A673 (cell line): ENCODE results near the gene ANKRD40CL. TPM values are rescaled to one million over a fixed set of nuclear protein-coding genes. Genes with fewer than 3 reads are reported as not detected.

Experiments
- BruUV-seq: library from RNA; stranded (reverse); fragments of 400-500 nt; replicated peaks from 2 replicates; lab custom pipeline; 2021; lab: Mats Ljungman, UMichigan
- CTCF ChIA-PET: fragments of 300-600 bp; sonication (Branson Sonifier 250); formaldehyde crosslinking; loops from one replicate; lab custom pipeline; 2022; ENCODE audit warnings: antibody characterized with exemption; lab: Charles Lee
- POLR2A ChIA-PET: fragments of 300-600 bp; sonication (Branson Sonifier 250); formaldehyde crosslinking; loops from one replicate; lab custom pipeline; 2022; ENCODE audit warnings: antibody characterized with exemption; ENCODE audit not compliant: low non-redundant PET; lab: Charles Lee
- DNase-seq: peaks from one replicate; pipeline ENCODE4 v3.0.0-alpha.2; 2015; ENCODE audit warnings: low spot score
- H3K27ac ChIP-seq: fragments of 200-600 bp; sonication (generic); 2 replicates; pipeline ENCODE4 v1.5.1; 2016; ENCODE audit warnings: mixed run types, low read depth, mild to moderate bottlenecking, mixed read lengths, antibody characterized with exemption, low read length; ENCODE audit not compliant: poor library complexity, severe bottlenecking
- H3K27me3 ChIP-seq: fragments of 200-600 bp; sonication (generic); replicated peaks from 2 replicates; pipeline ENCODE4 v1.6.1; 2017; ENCODE audit warnings: mixed run types, low read depth, mild to moderate bottlenecking, mixed read lengths, antibody characterized with exemption, low read length; ENCODE audit not compliant: insufficient read depth, poor library complexity
- H3K36me3 ChIP-seq: fragments of 200-600 bp; sonication (generic); 2 replicates; pipeline ENCODE4 v1.6.1; 2016; ENCODE audit warnings: mixed run types, mild to moderate bottlenecking, mixed read lengths, antibody characterized with exemption, low read length; ENCODE audit not compliant: insufficient read depth, poor library complexity, severe bottlenecking
- H3K4me1 ChIP-seq: fragments of 200-600 bp; sonication (generic); 2 replicates; pipeline ENCODE4 v1.6.1; 2017; ENCODE audit warnings: mixed run types, mild to moderate bottlenecking, mixed read lengths, antibody characterized with exemption, low read length; ENCODE audit not compliant: insufficient read depth, poor library complexity, severe bottlenecking
- H3K4me3 ChIP-seq: fragments of 200-600 bp; sonication (generic); 2 replicates; pipeline ENCODE4 v1.5.1; 2016; ENCODE audit warnings: low read depth, mixed run types, mild to moderate bottlenecking, mixed read lengths, low read length; ENCODE audit not compliant: poor library complexity, severe bottlenecking
- H3K9me3 ChIP-seq: fragments of 200-600 bp; sonication (generic); 2 replicates; pipeline ENCODE4 v1.6.1; 2016; ENCODE audit warnings: mixed run types, low read depth, mild to moderate bottlenecking, mixed read lengths, antibody characterized with exemption, low read length; ENCODE audit not compliant: poor library complexity, severe bottlenecking
- CTCF ChIP-seq: fragments of 300-800, 200-600 bp; sonication (generic); conservative IDR thresholded peaks from 2 replicates; pipeline ENCODE4 v1.5.1; 2017; ENCODE audit warnings: low read depth, mild to moderate bottlenecking, antibody characterized with exemption, low read length, moderate library complexity, mixed read lengths
- EZH2 ChIP-seq: fragments of 200-600 bp; sonication (generic); IDR thresholded peaks from 2 replicates; pipeline ENCODE4 v1.6.1; 2017; ENCODE audit warnings: borderline replicate concordance, low read depth, mild to moderate bottlenecking, mixed read lengths, antibody characterized with exemption, low read length; ENCODE audit not compliant: poor library complexity, severe bottlenecking
- intact Hi-C: fragments of 100-400 bp; cut with micrococcal nuclease; formaldehyde crosslinking; loops from one replicate; pipeline ENCODE4 v1.10.0; 2022; ENCODE audit not compliant: unreplicated experiment
- total RNA-seq: library from RNA; stranded (reverse); gene quantifications from 2 replicates; pipeline ENCODE4 v1.2.3, GENCODE V29; 2021

The ANKRD40CL gene
- total RNA-seq, 1 experiment from 2014 or later, result not detected

- no peak for TF ChIP-seq EZH2
- no peak for TF ChIP-seq CTCF
- POLR2A ChIA-PET, result no interaction called here
- CTCF ChIA-PET, result no interaction called here
These were observed 46.3 kb upstream of the ANKRD40CL start for GRCh38 chr17:50813583-50813982.

GRCh38 chr17:50808888-50809287 lies 41.6 kb upstream of the ANKRD40CL start:
- H3K27me3 ChIP-seq, result no peaks in the 10 kb centered on the region
- ChIA-PET POLR2A (no interaction called here), CTCF (no interaction called here)
- H3K27ac ChIP-seq, result no peak overlapping the region
- intact Hi-C loops, result no loop called here
- no peak overlapping the region for H3K4me3 ChIP-seq
- H3K9me3 ChIP-seq, result no peaks in the 10 kb centered on the region
- no peaks in the 10 kb centered on the region for H3K4me1 ChIP-seq
- DNase-seq, result no peak
- no peak for TF ChIP-seq CTCF
- TF ChIP-seq EZH2, result no peak
- BruUV-seq, result no TSS peak
- H3K36me3 ChIP-seq, result no peaks in the 10 kb centered on the region

More at GRCh38 chr17:50813583-50813982, 46.3 kb upstream of the ANKRD40CL start:
- no peaks in the 10 kb centered on the region for H3K36me3 ChIP-seq
- intact Hi-C loops, result no loop called here
- no peak overlapping the region for H3K27ac ChIP-seq
- no peaks in the 10 kb centered on the region for H3K9me3 ChIP-seq
- H3K4me1 ChIP-seq, result peaks cover 5% of the 10 kb centered on the region
- no TSS peak for BruUV-seq
- H3K4me3 ChIP-seq, result no peak overlapping the region
- no peaks in the 10 kb centered on the region for H3K27me3 ChIP-seq
- DNase-seq, result no peak

GRCh38 chr17:50808413-50808812 lies 41.1 kb upstream of the ANKRD40CL start:
- BruUV-seq, result no TSS peak
- POLR2A ChIA-PET, result no interaction called here
- H3K36me3 ChIP-seq, result no peaks in the 10 kb centered on the region
- DNase-seq, result no peak
- H3K27ac ChIP-seq, result no peak overlapping the region
- intact Hi-C loops, result no loop called here
- TF ChIP-seq CTCF, result no peak
- TF ChIP-seq EZH2, result no peak
- H3K4me3 ChIP-seq, result no peak overlapping the region
- CTCF ChIA-PET, result no interaction called here
- no peaks in the 10 kb centered on the region for H3K4me1 ChIP-seq
- H3K9me3 ChIP-seq, result no peaks in the 10 kb centered on the region
- no peaks in the 10 kb centered on the region for H3K27me3 ChIP-seq
